Glomerular visceral epithelial cell (primary cell): Measurements from ENCODE around the gene IL1RN.
"Not testable (repeated sequence)": the region's sequence is repeated elsewhere in the genome, so short reads cannot be mapped to it uniquely, and the experiment has no call there.

Source experiments
- DNase-seq: peaks from one replicate; pipeline ENCODE4 v3.0.0-alpha.2; 2016; ENCODE audit errors: extremely low spot score

The IL1RN gene

DNA sequence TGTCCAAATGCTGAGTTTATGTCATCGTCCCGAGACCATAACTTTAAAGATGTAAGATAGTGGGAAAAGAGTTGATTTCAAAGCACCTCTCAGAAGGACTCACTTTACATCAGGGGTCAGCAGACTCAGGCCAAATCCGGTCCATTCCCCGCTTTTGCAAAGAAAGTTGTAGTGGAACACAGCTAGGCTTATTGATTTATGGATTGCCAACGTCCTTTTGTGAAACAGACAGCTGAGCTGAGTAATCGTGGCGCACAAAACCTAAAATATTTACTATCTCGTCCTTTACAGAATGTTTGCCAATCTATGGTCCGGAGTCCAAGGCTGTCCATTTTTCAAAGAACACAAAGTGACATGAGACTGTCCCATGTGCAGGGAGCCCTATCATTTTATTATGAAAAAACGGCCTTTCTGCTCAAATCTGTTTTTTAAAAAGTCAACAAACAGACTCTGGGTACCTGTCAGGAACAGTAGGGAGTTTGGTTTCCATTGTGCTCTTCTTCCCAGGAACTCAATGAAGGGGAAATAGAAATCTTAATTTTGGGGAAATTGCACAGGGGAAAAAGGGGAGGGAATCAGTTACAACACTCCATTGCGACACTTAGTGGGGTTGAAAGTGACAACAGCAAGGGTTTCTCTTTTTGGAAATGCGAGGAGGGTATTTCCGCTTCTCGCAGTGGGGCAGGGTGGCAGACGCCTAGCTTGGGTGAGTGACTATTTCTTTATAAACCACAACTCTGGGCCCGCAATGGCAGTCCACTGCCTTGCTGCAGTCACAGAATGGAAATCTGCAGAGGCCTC lies at the start of gene IL1RN:
IL1RN (plus strand) TSS at position 754 of the 801 bp plus-strand sequence; CDS start at position 781, 27 bp downstream.
- DNase-seq, result no peak

GRCh38 chr2:113077921-113078320 lies 49.5 kb upstream of the IL1RN start:
- DNase-seq, result peak; percentile 55

DNA sequence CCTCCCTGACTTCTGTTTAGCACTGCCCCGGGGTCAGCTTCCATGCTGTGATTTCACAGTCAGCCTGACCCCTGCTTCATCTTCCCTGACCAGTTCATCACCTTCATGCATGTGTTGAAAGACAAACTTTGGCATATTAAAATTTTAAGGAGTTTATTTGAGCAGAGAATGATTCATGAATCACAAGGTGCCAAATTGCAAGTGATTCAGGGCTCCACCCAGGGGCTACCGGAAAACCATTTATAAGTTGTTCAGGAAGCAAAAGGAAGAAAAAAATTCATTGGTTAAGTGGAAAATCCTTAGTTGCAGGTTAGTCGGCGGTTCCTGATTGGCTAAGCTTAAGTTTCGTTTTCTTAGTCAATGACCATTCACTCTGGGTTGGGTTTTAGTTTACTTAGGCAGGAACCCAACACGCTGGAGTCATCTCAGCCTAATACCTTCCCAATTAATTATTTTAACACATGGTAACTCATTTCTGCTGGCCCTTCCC lies 49.0 kb upstream of the IL1RN start:
- peak; percentile 52 for DNase-seq

- DNase-seq, result peak; percentile 40
Observed at GRCh38 chr2:113079131-113079530, 48.3 kb upstream of the IL1RN start.

- DNase-seq, result peak; percentile 23
Observed at GRCh38 chr2:113080134-113080533, 47.3 kb upstream of the IL1RN start.

GRCh38 chr2:113081488-113082210 lies 45.7 kb upstream of the IL1RN start:
- no peak for DNase-seq

GRCh38 chr2:113083296-113083695 lies 44.1 kb upstream of the IL1RN start:
- DNase-seq, result no peak

GRCh38 chr2:113084249-113085000 lies 43.0 kb upstream of the IL1RN start:
- no peak for DNase-seq

- no peak for DNase-seq
Observed at GRCh38 chr2:113085542-113085941, 41.9 kb upstream of the IL1RN start.

GRCh38 chr2:113088213-113088992 lies 39.0 kb upstream of the IL1RN start:
- DNase-seq, result no peak

GRCh38 chr2:113089916-113090315 lies 37.5 kb upstream of the IL1RN start:
- DNase-seq, result no peak

- no peak for DNase-seq
Observed at GRCh38 chr2:113091231-113091896, 36.0 kb upstream of the IL1RN start.

GRCh38 chr2:113092864-113093612 lies 34.4 kb upstream of the IL1RN start:
- no peak for DNase-seq

GRCh38 chr2:113093613-113093977 lies 33.8 kb upstream of the IL1RN start:
- DNase-seq, result no peak

DNA sequence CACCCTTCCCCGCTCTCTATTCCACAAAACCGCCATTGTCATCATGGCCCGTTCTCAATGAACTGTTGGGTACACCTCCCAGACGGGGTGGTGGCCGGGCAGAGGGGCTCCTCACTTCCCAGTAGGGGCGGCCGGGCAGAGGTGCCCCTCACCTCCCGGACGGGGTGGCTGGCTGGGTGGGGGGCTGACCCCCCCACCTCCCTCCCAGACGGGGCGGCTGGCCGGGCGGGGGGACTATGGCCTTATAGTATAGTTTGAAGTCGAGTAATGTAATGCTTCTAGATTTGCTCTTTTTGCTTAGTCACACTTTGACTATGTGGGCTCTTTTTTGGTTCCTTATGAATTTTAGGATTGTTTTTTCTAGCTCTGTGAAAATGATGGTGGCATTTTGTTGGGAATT lies 31.1 kb upstream of the IL1RN start:
- DNase-seq, result not testable (repeated sequence)

DNA sequence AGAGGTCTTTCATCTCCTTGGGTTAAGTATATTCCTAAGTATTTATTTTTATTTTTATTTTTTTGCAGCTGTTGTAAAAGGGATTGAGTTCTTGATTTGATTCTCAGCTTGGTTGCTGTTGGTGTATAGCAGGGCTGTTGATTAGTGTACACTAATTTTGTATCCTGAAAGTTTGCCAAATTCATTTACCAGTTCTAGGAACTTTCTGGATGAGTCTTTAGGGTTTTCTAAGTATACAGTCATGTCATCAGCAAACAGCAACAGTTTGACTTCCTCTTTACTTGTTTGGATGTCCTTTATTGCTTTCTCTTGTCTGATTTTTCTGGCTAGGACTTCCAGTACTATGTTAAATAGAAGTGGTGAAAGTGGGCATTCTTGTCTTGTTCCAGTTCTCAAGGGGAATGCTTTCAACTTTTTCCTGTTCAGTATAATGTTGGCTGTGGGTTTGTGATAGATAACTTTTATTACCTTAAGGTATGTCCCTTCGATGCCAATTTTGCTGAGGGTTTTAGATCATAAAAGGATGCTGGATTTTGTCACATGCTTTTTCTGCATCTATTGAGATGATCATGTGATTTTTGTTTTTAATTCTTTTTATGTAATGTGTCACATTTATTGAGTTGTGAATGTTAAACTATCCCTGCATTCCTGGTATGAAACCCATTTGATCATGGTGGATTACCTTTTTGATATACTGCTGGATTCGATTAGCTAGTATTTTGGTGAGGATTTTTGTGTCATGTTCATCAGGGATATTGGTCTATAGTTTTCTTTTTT lies 30.4 kb upstream of the IL1RN start:
- not testable (repeated sequence) for DNase-seq

- no peak for DNase-seq
Observed at GRCh38 chr2:113098041-113098440, 29.4 kb upstream of the IL1RN start.

DNA sequence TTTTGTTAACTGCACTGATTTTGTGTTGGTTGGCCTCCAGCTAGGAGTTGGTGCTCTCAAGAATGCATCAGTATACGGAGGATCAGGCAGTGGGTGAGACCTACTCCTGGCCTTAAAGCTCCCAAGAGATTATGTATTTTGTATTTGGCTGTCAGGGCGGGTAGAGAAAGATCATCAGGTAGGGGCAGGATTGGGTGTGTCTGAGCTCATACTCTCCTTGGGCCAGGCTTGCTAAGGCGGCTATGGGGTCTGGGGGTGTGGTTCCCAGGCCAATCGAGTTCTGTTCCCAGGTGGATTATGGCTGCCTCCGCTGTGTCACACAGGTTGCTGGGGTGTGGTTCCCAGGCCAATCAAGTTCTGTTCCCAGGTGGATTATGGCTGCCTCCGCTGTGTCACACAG lies 28.9 kb upstream of the IL1RN start:
- DNase-seq, result no peak

GRCh38 chr2:113102133-113102532 lies 25.3 kb upstream of the IL1RN start:
- DNase-seq, result no peak
